GM06990 (cell line): ENCODE data around the gene DNAJB6.

Source experiments
- DNase-seq: peaks from one replicate; pipeline ENCODE4 v3.0.0-alpha.2; 2011; ENCODE audit not compliant: insufficient read length; ENCODE audit errors: extremely low read depth
- H3K27me3 ChIP-seq: replicated peaks from 2 replicates; pipeline ENCODE4 v1.6.0; 2011; ENCODE audit warnings: low read length; ENCODE audit not compliant: control insufficient read depth, insufficient read depth
- H3K36me3 ChIP-seq: 2 replicates; pipeline ENCODE4 v1.5.1; 2011; ENCODE audit warnings: low read length; ENCODE audit not compliant: control insufficient read depth, insufficient read depth
- H3K4me3 ChIP-seq: replicated peaks from 2 replicates; pipeline ENCODE4 v1.5.1; 2011; ENCODE audit warnings: low read depth, mild to moderate bottlenecking, control low read depth, low read length
- CTCF ChIP-seq: IDR thresholded peaks from 2 replicates; pipeline ENCODE4 v1.5.1; 2011; ENCODE audit warnings: low read length, control low read depth, mild to moderate bottlenecking, inconsistent platforms; ENCODE audit not compliant: insufficient read depth, poor library complexity, severe bottlenecking

DNAJB6 gene

GRCh38 chr7:157414702-157415096 lies 77.9 kb downstream of the DNAJB6 start:
- H3K4me3 ChIP-seq = no peak overlapping the region
- peaks cover 11% of the 10 kb centered on the region for H3K36me3 ChIP-seq
- no peak for TF ChIP-seq CTCF
- no peak for DNase-seq
- no peaks in the 10 kb centered on the region for H3K27me3 ChIP-seq

- no peaks in the 10 kb centered on the region for H3K27me3 ChIP-seq
- no peak overlapping the region for H3K4me3 ChIP-seq
- no peak for DNase-seq
- TF ChIP-seq CTCF = no peak
- peaks cover 11% of the 10 kb centered on the region for H3K36me3 ChIP-seq
Measured at GRCh38 chr7:157415486-157415885, 78.7 kb downstream of the DNAJB6 start.

GRCh38 chr7:157416011-157416410 lies 79.2 kb downstream of the DNAJB6 start:
- no peak for DNase-seq
- TF ChIP-seq CTCF = no peak
- Histone ChIP-seq H3K27me3 (no peaks in the 10 kb centered on the region), H3K36me3 (peaks cover 11% of the 10 kb centered on the region), H3K4me3 (no peak overlapping the region)

GRCh38 chr7:157418204-157419034 lies 81.6 kb downstream of the DNAJB6 start:
- no peak overlapping the region for H3K4me3 ChIP-seq
- TF ChIP-seq CTCF = no peak
- peaks cover 11% of the 10 kb centered on the region for H3K36me3 ChIP-seq
- no peaks in the 10 kb centered on the region for H3K27me3 ChIP-seq
- no peak for DNase-seq

- peaks cover 11% of the 10 kb centered on the region for H3K36me3 ChIP-seq
- H3K27me3 ChIP-seq = no peaks in the 10 kb centered on the region
- no peak overlapping the region for H3K4me3 ChIP-seq
- DNase-seq = no peak
- no peak for TF ChIP-seq CTCF
Measured at GRCh38 chr7:157419035-157419293, 82.2 kb downstream of the DNAJB6 start.

GRCh38 chr7:157422279-157422678 lies 85.5 kb downstream of the DNAJB6 start:
- Histone ChIP-seq H3K36me3 (no peaks in the 10 kb centered on the region; the same call in 1 of the 2 replicates), H3K4me3 (no peak overlapping the region), H3K27me3 (no peaks in the 10 kb centered on the region)
- no peak for DNase-seq
- TF ChIP-seq CTCF = no peak
